Measurements from ENCODE around the gene ACTR5. TPM values are rescaled to one million over a fixed set of nuclear protein-coding genes. Genes with fewer than 3 reads are reported as not detected.

ACTR5 gene
- total RNA-seq, 3 donors from 2014 or later = 8.5 to 15.4 (median 13.0) TPM

DNA sequence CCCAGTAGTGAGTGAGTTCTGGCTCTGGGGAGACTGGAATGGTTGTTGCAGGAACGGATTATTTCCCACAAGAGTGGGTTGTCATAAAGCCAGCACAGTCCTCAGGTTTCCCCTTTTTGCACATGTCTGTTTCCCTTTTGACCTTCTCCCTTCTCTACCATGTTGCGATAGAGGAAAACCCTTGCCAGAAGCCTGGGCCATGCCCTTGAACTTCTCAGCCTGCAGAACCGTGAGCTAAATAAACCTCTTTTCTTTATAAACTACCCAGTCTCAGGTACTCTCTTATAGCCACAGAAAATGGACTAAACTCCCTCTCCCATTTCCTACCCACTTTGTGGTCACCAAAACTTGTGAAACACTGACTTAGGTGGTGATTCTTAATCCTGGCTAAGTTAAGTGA, 50.0 kb downstream of the ACTR5 start:
- Histone ChIP-seq H3K4me1 (no peaks in the 10 kb centered on the region), H3K27me3 (no peaks in the 10 kb centered on the region), H3K9me3 (no peaks in the 10 kb centered on the region), H3K4me3 (no peak overlapping the region), H3K27ac (no peak overlapping the region), H3K36me3 (no peaks in the 10 kb centered on the region)
- DNase-seq (ENCODE audit: low spot score in 2 of 2) = no peak
- TF ChIP-seq POLR2AphosphoS5 (IDR thresholded peaks at IDR 0.05) (no peak), POLR2A (IDR thresholded peaks at IDR 0.05) (no peak)
- TF ChIP-seq, protein P1, sequence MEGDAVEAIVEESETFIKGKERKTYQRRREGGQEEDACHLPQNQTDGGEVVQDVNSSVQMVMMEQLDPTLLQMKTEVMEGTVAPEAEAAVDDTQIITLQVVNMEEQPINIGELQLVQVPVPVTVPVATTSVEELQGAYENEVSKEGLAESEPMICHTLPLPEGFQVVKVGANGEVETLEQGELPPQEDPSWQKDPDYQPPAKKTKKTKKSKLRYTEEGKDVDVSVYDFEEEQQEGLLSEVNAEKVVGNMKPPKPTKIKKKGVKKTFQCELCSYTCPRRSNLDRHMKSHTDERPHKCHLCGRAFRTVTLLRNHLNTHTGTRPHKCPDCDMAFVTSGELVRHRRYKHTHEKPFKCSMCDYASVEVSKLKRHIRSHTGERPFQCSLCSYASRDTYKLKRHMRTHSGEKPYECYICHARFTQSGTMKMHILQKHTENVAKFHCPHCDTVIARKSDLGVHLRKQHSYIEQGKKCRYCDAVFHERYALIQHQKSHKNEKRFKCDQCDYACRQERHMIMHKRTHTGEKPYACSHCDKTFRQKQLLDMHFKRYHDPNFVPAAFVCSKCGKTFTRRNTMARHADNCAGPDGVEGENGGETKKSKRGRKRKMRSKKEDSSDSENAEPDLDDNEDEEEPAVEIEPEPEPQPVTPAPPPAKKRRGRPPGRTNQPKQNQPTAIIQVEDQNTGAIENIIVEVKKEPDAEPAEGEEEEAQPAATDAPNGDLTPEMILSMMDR (IDR thresholded peaks at IDR 0.05) = no peak
- intact Hi-C loops (cut with DNase I; ENCODE audit: low total_unique reads) = no loop called here

DNA sequence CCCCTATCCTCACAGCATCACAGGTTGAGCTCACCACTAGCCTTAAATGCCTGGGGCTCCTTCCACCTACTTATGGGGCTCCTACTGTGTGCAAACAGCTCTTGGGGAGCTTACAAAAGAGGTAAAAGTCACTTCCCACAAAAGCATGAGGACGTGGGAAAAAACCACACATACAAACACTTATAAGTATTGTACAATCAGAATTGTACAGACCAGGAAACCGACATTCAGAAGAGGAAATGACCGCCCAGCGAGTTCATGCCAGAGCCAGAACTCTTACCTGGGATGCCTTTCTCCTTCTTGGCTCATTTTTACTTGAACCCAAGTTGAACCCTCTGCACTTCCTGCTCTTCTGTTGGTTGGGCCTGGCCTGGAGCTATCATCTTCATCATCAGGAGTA, 50.9 kb downstream of the ACTR5 start:
- Histone ChIP-seq H3K4me3 (no peak overlapping the region), H3K27ac (peak overlapping the region in 1 of 2 donors; percentile 55), H3K9me3 (no peaks in the 10 kb centered on the region), H3K4me1 (no peaks in the 10 kb centered on the region), H3K27me3 (no peaks in the 10 kb centered on the region), H3K36me3 (no peaks in the 10 kb centered on the region)
- no peak for DNase-seq (ENCODE audit: low spot score in 2 of 2)
- intact Hi-C loops (cut with DNase I; ENCODE audit: low total_unique reads) = no loop called here
- TF ChIP-seq, protein P1 (IDR thresholded peaks at IDR 0.05) = no peak
- TF ChIP-seq POLR2A (IDR thresholded peaks at IDR 0.05) (no peak), POLR2AphosphoS5 (IDR thresholded peaks at IDR 0.05) (no peak)

DNA sequence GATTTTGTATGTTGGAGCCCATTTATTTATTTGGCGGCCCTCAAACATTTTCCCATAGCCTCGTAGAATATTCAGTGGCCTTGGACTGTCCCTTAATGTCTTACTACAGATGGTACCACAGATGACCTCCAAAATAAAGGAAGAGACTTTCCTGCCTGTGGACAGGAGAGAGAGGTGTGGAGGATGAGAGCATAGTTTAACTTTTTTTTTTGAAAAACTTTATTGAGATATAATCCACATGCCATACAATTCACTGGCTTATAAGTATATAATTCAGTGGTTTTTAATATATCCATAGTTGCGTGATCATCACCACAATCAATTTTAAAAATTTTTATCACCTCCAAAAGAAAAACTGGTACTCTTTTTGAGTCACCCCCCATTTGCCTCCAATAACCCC, 52.6 kb downstream of the ACTR5 start:
- Histone ChIP-seq H3K27me3 (peaks cover 0 to 6% of the 10 kb centered on the region in 2 donors), H3K4me3 (no peak overlapping the region), H3K9me3 (no peaks in the 10 kb centered on the region), H3K27ac (no peak overlapping the region), H3K36me3 (no peaks in the 10 kb centered on the region), H3K4me1 (peaks cover 0 to 2% of the 10 kb centered on the region in 2 donors)
- intact Hi-C loops (cut with DNase I; ENCODE audit: low total_unique reads) = no loop called here
- no peak for TF ChIP-seq POLR2A (IDR thresholded peaks at IDR 0.05)
- no peak for TF ChIP-seq POLR2AphosphoS5 (IDR thresholded peaks at IDR 0.05)
- TF ChIP-seq, protein P1 (IDR thresholded peaks at IDR 0.05) = no peak
- no peak for DNase-seq (ENCODE audit: low spot score in 2 of 2)

DNA sequence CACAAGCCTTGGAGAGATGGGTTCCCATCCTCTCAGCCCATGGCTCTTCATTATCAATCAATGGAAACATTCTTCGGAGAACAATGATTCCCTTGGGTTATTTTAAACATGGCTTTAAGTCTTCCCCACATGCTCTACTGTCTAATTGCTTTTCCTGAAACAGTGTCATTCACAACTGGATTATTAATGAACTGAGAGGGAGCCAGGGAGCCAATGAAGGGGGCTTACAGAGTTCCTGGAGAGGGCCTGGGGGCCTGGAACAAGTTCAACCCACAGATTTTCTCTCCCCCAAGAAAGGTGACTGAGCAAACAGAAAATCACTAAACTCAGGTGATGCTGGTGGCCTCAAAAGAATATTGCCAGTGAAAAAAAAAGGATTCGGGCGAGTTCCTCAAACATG, 56.0 kb downstream of the ACTR5 start:
- Histone ChIP-seq H3K4me1 (peaks cover 0 to 9% of the 10 kb centered on the region in 2 donors), H3K27ac (peak overlapping the region in 1 of 2 donors; percentile 75)
- no peak for TF ChIP-seq POLR2AphosphoS5 (IDR thresholded peaks at IDR 0.05)
- TF ChIP-seq, protein P1 (IDR thresholded peaks at IDR 0.05) = no peak
- TF ChIP-seq POLR2A (IDR thresholded peaks at IDR 0.05) = no peak

DNA sequence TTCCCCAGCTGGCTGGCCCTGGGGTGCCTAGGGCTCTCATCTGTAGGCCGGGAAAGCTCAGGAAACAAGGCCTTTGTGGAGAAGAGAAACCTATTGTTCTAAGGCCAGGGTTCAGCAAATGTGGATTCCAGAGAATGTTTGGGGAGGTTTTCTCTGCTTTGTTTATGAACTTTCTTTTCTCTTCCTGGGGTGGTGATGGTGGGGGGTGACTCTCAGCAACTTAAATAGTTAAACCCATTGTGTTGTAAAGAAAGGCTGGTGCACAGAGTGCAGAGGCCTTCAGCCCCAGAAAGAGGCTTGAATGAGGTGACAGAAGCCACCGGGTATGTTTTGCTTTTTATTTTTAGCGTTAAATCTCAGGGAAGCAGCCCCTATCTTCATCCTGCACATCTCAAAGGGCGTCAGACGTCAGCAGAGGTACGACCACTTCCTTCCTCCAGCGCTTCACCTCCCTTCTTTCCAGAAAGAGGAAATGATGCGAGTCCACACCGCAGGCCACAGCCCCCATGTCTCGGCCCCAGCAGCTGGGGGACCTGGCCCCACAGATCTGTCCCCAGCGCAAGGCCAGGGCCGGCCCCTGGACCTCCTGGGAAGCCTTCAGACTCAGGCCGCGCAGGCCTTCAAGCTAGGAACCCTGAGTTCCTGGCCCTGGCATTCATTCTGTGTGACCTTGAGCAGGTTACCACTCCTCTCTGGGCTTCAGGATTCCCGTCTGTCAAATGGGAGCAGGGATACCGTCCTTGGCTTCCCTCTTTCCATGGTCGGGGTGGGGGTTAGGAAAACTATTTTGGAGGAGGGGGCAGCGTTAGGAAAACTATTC, 56.6 kb downstream of the ACTR5 start:
- TF ChIP-seq POLR2AphosphoS5 (IDR thresholded peaks at IDR 0.05) (no peak), POLR2A (IDR thresholded peaks at IDR 0.05) (no peak)
- TF ChIP-seq, protein P1 (IDR thresholded peaks at IDR 0.05) = no peak
- Histone ChIP-seq H3K27ac (peak overlapping the region; percentile 53 to 75), H3K4me3 (peak overlapping the region; percentile 49 to 77 (median 63)), H3K27me3 (peaks cover 7 to 30% of the 10 kb centered on the region in 2 donors), H3K9me3 (no peaks in the 10 kb centered on the region), H3K4me1 (peaks cover 0 to 9% of the 10 kb centered on the region in 2 donors), H3K36me3 (no peaks in the 10 kb centered on the region)
- intact Hi-C loops (cut with DNase I; ENCODE audit: low total_unique reads) = no loop called here
- DNase-seq (ENCODE audit: low spot score in 2 of 2) = peak in 1 of 2 donors; percentile 25

More for the DNA sequence above, 56.0 kb downstream of the ACTR5 start:
- Histone ChIP-seq H3K4me3 (no peak overlapping the region), H3K27me3 (peaks cover 7 to 30% of the 10 kb centered on the region in 2 donors), H3K36me3 (no peaks in the 10 kb centered on the region), H3K9me3 (no peaks in the 10 kb centered on the region)
- no peak for DNase-seq (ENCODE audit: low spot score in 2 of 2)
- intact Hi-C loops (cut with DNase I; ENCODE audit: low total_unique reads) = no loop called here
